IMR-90 (cell line): ENCODE data around the gene NAIF1.

ENCODE experiments used
- CTCF ChIP-seq: conservative IDR thresholded peaks from 2 replicates; pipeline ENCODE4 v1.5.1; 2012; ENCODE audit warnings: mild to moderate bottlenecking, low read depth, low read length, improper control_type of control experiment
- POLR2A ChIP-seq: IDR thresholded peaks from 2 replicates; pipeline ENCODE4 v1.6.1; 2012; ENCODE audit warnings: mild to moderate bottlenecking, low read depth, low read length
- SMC3 ChIP-seq: fragments of 150-350 bp; IDR thresholded peaks from 2 replicates; pipeline ENCODE4 v1.6.1; 2016; ENCODE audit warnings: low read depth, mild to moderate bottlenecking, antibody characterized with exemption, low read length, moderate library complexity

DNA sequence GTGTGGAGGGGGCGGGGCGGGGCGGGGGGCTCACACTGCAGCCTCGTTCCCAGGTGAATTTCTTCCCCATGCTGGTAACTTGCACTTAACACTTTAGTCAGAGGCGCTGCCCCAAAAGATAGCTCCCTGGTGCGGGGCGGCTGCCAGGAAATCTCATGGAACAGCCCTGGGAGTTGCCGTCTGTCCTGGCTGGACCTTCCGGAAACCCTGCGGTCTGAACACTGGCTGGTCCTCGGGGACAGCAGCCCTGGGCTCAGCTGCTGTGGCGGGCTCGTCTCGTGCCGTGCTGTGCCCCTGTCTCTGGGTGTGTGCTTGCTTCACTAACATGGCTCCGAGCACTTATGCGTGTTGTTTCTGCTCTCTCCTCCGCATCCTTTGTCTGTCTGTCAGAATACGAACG, 34.6 kb upstream of the NAIF1 start:
- no peak for TF ChIP-seq CTCF
- TF ChIP-seq POLR2A: no peak
- no peak for TF ChIP-seq SMC3
